Neural cell (in vitro differentiated cells): ENCODE data around the gene ECHDC3. TPM values are rescaled to one million over a fixed set of nuclear protein-coding genes. Genes with fewer than 3 reads are reported as not detected.
"Not testable (repeated sequence)": the region's sequence is repeated elsewhere in the genome, so short reads cannot be mapped to it uniquely, and the experiment has no call there.

Experiments used
- H2AFZ ChIP-seq: fragments of 200-600, 300-800 bp; sonication (generic), shearing (Covaris generic); 2 replicates; pipeline ENCODE4 v1.6.0; 2014; ENCODE audit warnings: low read depth, mild to moderate bottlenecking, antibody characterized with exemption, low read length, moderate library complexity
- H3F3A ChIP-seq: fragments of 200-600 bp; shearing (Covaris generic); 2 replicates; pipeline ENCODE4 v1.6.1; 2016; ENCODE audit warnings: mild to moderate bottlenecking, moderate library complexity, mixed read lengths, antibody characterized with exemption, low read length; ENCODE audit not compliant: insufficient read depth, poor library complexity, severe bottlenecking
- H3K27ac ChIP-seq: fragments of 200-600, 300-800 bp; sonication (generic), shearing (Covaris generic); 2 replicates; pipeline ENCODE4 v1.5.1; 2014; ENCODE audit warnings: mild to moderate bottlenecking, low read length, moderate library complexity
- H3K27me3 ChIP-seq: fragments of 300-800, 200-600 bp; sonication (generic), shearing (Covaris generic); 2 replicates; pipeline ENCODE4 v1.6.0; 2014; ENCODE audit warnings: mild to moderate bottlenecking, low read depth, low read length, moderate library complexity; ENCODE audit not compliant: insufficient read depth
- H3K36me3 ChIP-seq: fragments of 300-800, 200-600 bp; sonication (generic), shearing (Covaris generic); 2 replicates; pipeline ENCODE4 v1.5.1; 2014; ENCODE audit warnings: mild to moderate bottlenecking, antibody characterized with exemption, low read length, moderate library complexity; ENCODE audit not compliant: insufficient read depth
- H3K4me2 ChIP-seq: fragments of 300-800, 200-600 bp; sonication (generic), shearing (Covaris generic); 2 replicates; pipeline ENCODE4 v1.6.0; 2014; ENCODE audit warnings: mild to moderate bottlenecking, low read length
- H3K4me3 ChIP-seq: fragments of 300-800, 200-600 bp; sonication (generic), shearing (Covaris generic); 2 replicates; pipeline ENCODE4 v1.5.1; 2014; ENCODE audit warnings: mild to moderate bottlenecking, low read length, moderate library complexity
- H3K79me2 ChIP-seq: fragments of 200-600 bp; shearing (Covaris generic); replicated peaks from 2 replicates; pipeline ENCODE4 v1.6.0; 2014; ENCODE audit warnings: mild to moderate bottlenecking, low read length, moderate library complexity; ENCODE audit not compliant: insufficient read depth
- H3K9ac ChIP-seq: fragments of 300-800, 200-600 bp; sonication (generic), shearing (Covaris generic); 2 replicates; pipeline ENCODE4 v1.6.1; 2016; ENCODE audit warnings: mild to moderate bottlenecking, low read length, mixed read lengths
- H3K9me2 ChIP-seq: fragments of 200-600 bp; shearing (Covaris generic); 2 replicates; pipeline ENCODE4 v1.6.1; 2016; ENCODE audit warnings: mild to moderate bottlenecking, low read length, mixed read lengths; ENCODE audit not compliant: insufficient read depth
- H3K9me3 ChIP-seq: fragments of 200-600, 300-800 bp; sonication (generic), shearing (Covaris generic); 2 replicates; pipeline ENCODE4 v1.6.1; 2016; ENCODE audit warnings: mild to moderate bottlenecking, mixed run types, low read length, moderate library complexity, mixed read lengths
- H4K20me1 ChIP-seq: fragments of 200-600 bp; shearing (Covaris generic); 2 replicates; pipeline ENCODE4 v1.6.1; 2016; ENCODE audit warnings: mild to moderate bottlenecking, mixed run types; ENCODE audit not compliant: insufficient read depth
- EP300 ChIP-seq: fragments of 450-650 bp; conservative IDR thresholded peaks from 2 replicates; pipeline ENCODE4 v1.6.1; 2014; ENCODE audit warnings: antibody characterized with exemption, mild to moderate bottlenecking, moderate library complexity; ENCODE audit not compliant: poor library complexity, severe bottlenecking
- EZH2 ChIP-seq: fragments of 200-600, 300-800 bp; shearing (Covaris generic), sonication (generic); IDR thresholded peaks from 2 replicates; pipeline ENCODE4 v1.6.1; 2014; ENCODE audit warnings: antibody characterized with exemption, low read length, borderline replicate concordance, mild to moderate bottlenecking; ENCODE audit not compliant: insufficient read depth, poor library complexity, severe bottlenecking
- MXI1 ChIP-seq: fragments of 450-650 bp; conservative IDR thresholded peaks from 2 replicates; pipeline ENCODE4 v1.6.1; 2014; ENCODE audit warnings: antibody characterized with exemption, mild to moderate bottlenecking; ENCODE audit not compliant: poor library complexity, severe bottlenecking
- POLR2AphosphoS5 ChIP-seq: IDR thresholded peaks from 2 replicates; pipeline ENCODE4 v1.6.1; 2012
- RAD21 ChIP-seq: fragments of 450-650 bp; conservative IDR thresholded peaks from 2 replicates; pipeline ENCODE4 v1.6.1; 2014; ENCODE audit warnings: antibody characterized with exemption, mild to moderate bottlenecking, moderate library complexity
- SMC3 ChIP-seq: fragments of 450-650 bp; conservative IDR thresholded peaks from 2 replicates; pipeline ENCODE4 v1.6.1; 2014; ENCODE audit warnings: antibody characterized with exemption, mild to moderate bottlenecking, moderate library complexity; ENCODE audit not compliant: poor library complexity
- TAF1 ChIP-seq: IDR thresholded peaks from 2 replicates; pipeline ENCODE4 v1.6.1; 2012; ENCODE audit warnings: low read depth
- polyA plus RNA-seq: library from polyadenylated mRNA; depleted of rRNA; stranded (reverse); fragments of >200 nt; gene quantifications from 2 replicates; pipeline ENCODE4 v1.2.3, GENCODE V29; 2014
- TF ChIP-seq, protein P1 (sequence below): IDR thresholded peaks from 2 replicates; pipeline ENCODE4 v1.6.1; 2012; ENCODE audit warnings: borderline replicate concordance
- TF ChIP-seq, protein P2 (sequence below): fragments of 450-650 bp; IDR thresholded peaks from 2 replicates; pipeline ENCODE4 v1.5.1; 2014; ENCODE audit warnings: antibody characterized with exemption, mild to moderate bottlenecking, moderate library complexity; ENCODE audit not compliant: poor library complexity, severe bottlenecking

ECHDC3 gene
- polyA plus RNA-seq, 1 donor from 2014 or later = not detected

DNA sequence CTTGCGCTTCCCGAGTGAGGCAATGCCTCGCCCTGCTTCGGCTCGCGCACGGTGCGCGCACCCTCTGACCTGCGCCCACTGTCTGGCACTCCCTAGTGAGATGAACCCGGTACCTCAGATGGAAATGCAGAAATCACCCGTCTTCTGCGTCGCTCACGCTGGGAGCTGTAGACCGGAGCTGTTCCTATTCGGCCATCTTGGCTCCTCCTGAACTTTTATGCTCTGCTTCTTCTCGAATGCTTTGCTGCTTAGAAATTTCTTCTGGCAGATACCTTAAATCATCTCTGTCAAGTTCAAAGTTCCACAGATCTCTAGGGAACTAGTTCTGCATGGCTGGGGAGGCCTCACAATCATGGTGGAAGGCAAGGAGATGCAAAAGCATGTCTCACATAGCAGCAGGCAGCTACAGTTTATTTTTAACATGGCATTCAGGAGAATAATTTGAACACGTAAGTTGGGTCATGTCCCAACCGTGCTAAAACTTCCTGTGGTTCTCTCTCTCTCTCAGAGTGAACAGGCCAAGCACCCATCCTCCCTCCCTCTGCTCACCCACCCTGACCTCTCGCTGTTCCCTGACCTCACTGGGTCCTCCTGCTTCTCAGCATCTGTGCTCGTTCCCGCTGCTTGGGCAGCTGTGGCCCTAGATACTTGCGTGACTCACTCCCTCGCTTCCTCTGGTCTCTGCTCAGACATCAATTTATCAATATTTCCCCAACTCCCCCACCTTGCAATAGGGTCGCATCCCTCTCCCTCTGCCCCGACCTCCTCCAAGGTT is 4.7 kb upstream of the ECHDC3 start:
- not testable (repeated sequence) for H3K4me2 ChIP-seq, H3K4me3 ChIP-seq, H3F3A ChIP-seq, H2AFZ ChIP-seq, H3K36me3 ChIP-seq, H3K79me2 ChIP-seq, H3K9me2 ChIP-seq, H3K27me3 ChIP-seq, H3K9me3 ChIP-seq, H3K9ac ChIP-seq, H4K20me1 ChIP-seq, H3K27ac ChIP-seq

DNA sequence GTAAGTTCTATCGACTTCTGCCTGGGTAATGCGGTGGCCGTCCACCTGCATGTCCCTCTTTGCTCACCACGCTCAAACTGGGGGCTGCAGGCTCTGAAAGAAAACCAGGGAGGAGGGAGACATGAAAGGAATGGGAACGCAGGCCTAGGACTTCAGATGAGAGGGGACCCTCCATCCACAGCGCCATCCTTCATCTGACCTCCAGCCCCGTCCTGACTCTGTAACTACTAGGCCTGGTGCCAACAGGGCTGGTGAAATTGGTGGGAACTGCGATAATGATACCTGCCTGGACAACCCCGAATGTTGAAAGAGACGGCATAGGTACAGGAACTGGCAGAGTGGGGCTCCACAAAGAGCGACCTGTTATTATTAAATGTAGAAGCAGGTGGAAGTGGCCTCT is 1.3 kb upstream of the ECHDC3 start:
- H3K9me2 ChIP-seq = no peaks in the 10 kb centered on the region
- H3K9me3 ChIP-seq = no peaks in the 10 kb centered on the region
- H3K9ac ChIP-seq = no peak overlapping the region
- no peaks in the 10 kb centered on the region for H3F3A ChIP-seq
- no peaks in the 10 kb centered on the region for H3K36me3 ChIP-seq
- H3K4me2 ChIP-seq = no peak overlapping the region
- H3K79me2 ChIP-seq = no peaks in the 10 kb centered on the region
- no peak overlapping the region for H2AFZ ChIP-seq
- H3K27me3 ChIP-seq = no peaks in the 10 kb centered on the region
- TF ChIP-seq EP300 (no peak), SMC3 (no peak)
- TF ChIP-seq, protein P1, sequence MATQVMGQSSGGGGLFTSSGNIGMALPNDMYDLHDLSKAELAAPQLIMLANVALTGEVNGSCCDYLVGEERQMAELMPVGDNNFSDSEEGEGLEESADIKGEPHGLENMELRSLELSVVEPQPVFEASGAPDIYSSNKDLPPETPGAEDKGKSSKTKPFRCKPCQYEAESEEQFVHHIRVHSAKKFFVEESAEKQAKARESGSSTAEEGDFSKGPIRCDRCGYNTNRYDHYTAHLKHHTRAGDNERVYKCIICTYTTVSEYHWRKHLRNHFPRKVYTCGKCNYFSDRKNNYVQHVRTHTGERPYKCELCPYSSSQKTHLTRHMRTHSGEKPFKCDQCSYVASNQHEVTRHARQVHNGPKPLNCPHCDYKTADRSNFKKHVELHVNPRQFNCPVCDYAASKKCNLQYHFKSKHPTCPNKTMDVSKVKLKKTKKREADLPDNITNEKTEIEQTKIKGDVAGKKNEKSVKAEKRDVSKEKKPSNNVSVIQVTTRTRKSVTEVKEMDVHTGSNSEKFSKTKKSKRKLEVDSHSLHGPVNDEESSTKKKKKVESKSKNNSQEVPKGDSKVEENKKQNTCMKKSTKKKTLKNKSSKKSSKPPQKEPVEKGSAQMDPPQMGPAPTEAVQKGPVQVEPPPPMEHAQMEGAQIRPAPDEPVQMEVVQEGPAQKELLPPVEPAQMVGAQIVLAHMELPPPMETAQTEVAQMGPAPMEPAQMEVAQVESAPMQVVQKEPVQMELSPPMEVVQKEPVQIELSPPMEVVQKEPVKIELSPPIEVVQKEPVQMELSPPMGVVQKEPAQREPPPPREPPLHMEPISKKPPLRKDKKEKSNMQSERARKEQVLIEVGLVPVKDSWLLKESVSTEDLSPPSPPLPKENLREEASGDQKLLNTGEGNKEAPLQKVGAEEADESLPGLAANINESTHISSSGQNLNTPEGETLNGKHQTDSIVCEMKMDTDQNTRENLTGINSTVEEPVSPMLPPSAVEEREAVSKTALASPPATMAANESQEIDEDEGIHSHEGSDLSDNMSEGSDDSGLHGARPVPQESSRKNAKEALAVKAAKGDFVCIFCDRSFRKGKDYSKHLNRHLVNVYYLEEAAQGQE = no peak
- no peak overlapping the region for H3K4me3 ChIP-seq
- H4K20me1 ChIP-seq = no peaks in the 10 kb centered on the region
- no peak overlapping the region for H3K27ac ChIP-seq

DNA sequence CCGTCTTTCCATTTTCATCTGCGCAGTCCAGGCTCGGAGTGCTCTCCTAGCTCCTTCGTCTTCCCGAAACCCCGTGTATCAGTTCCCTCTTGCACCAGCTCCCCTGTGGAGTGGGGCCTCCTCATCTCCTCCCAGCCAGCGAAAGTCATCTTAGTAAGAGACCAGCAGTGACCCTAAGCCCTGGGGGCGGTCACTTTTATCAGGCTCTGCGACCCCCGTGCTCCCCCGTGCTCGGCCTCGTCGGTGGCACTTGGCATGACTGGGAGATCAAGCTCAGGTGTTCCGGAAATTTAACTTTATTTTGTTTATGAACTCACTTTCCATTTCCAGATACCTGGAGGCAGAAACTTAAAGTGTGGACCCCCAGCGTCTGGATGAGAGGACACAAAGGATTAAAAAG is 574 bp upstream of the ECHDC3 start:
- Histone ChIP-seq H3K4me3 (no peak overlapping the region), H3K27ac (no peak overlapping the region), H3K9ac (no peak overlapping the region), H3K79me2 (no peaks in the 10 kb centered on the region), H3K27me3 (no peaks in the 10 kb centered on the region), H3K9me2 (no peaks in the 10 kb centered on the region), H3F3A (no peaks in the 10 kb centered on the region), H2AFZ (no peak overlapping the region), H3K36me3 (no peaks in the 10 kb centered on the region), H3K9me3 (no peaks in the 10 kb centered on the region), H4K20me1 (no peaks in the 10 kb centered on the region), H3K4me2 (no peak overlapping the region)
- no peak for TF ChIP-seq RAD21
- no peak for TF ChIP-seq TAF1
- TF ChIP-seq EP300 = no peak
- no peak for TF ChIP-seq SMC3
- TF ChIP-seq, protein P1 = no peak
- TF ChIP-seq EZH2 = no peak
- TF ChIP-seq POLR2AphosphoS5 = no peak
- TF ChIP-seq MXI1 = no peak
- TF ChIP-seq, protein P2, sequence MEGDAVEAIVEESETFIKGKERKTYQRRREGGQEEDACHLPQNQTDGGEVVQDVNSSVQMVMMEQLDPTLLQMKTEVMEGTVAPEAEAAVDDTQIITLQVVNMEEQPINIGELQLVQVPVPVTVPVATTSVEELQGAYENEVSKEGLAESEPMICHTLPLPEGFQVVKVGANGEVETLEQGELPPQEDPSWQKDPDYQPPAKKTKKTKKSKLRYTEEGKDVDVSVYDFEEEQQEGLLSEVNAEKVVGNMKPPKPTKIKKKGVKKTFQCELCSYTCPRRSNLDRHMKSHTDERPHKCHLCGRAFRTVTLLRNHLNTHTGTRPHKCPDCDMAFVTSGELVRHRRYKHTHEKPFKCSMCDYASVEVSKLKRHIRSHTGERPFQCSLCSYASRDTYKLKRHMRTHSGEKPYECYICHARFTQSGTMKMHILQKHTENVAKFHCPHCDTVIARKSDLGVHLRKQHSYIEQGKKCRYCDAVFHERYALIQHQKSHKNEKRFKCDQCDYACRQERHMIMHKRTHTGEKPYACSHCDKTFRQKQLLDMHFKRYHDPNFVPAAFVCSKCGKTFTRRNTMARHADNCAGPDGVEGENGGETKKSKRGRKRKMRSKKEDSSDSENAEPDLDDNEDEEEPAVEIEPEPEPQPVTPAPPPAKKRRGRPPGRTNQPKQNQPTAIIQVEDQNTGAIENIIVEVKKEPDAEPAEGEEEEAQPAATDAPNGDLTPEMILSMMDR = no peak
